ENCODE results near the gene TRIP6. TPM values are rescaled to one million over a fixed set of nuclear protein-coding genes. Genes with fewer than 3 reads are reported as not detected.
A peak's percentile ranks its signal among the peaks of the same experiment; 100 is the strongest.

The TRIP6 gene
- total RNA-seq, 1 experiment from 2014 or later: 102 TPM

DNA sequence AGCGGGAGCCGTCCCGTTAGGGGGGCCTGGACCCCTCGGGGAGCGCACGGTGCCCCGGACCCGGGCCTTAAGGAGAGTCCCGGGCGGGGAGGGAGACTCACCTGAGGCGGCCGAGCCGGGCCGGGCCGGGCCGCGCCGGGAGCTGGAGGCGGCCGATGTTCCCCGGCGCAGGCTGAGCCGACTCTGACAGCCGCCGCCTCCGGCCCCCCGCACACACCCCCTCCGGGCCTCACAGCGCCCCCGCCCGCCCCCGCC, 28.4 kb downstream of the TRIP6 start, which contains the start of gene ACHE:
Gene ACHE (minus strand): TSS at position 188 of the 255 bp plus-strand sequence. CDS start 1,656 bp downstream, outside the sequence.
- ChIA-PET CTCF (interaction anchor here (1.0 to 1.4 kb wide), 2 partner anchors 15 to 387 kb away, joined by 3 to 6 read pairs; no protein-coding TSS in a partner anchor), POLR2A (interaction anchor here (0.7 kb wide), 1 partner anchor 387 kb away, joined by 3 read pairs; no protein-coding TSS in a partner anchor), RAD21 (ENCODE audit: low non-redundant PET in 1 of 2, low total read pairs in 2 of 2, uncharacterized antibody in 2 of 2, unreplicated experiment in 2 of 2) (no interaction called here)
- H3K9ac ChIP-seq (ENCODE audit: low read length): peak within 1 kb of the TSS; percentile 36
- DNase-seq (ENCODE audit: low read depth, low spot score): no peak
- H3K79me2 ChIP-seq (ENCODE audit: insufficient read depth, low read length): no peaks in the 10 kb centered on the region
- peak within 1 kb of the TSS; percentile 74 for H2AFZ ChIP-seq (ENCODE audit: low read depth, low read length, poor library complexity, severe bottlenecking)
- no peaks in the 10 kb centered on the region for H4K20me1 ChIP-seq (ENCODE audit: insufficient read depth)
- H3K4me3 ChIP-seq (replicated peaks in 1 of 2; ENCODE audit: low read depth in 1 of 2, low read length in 2 of 2): peak within 1 kb of the TSS; percentile 44 to 60
- H3K27me3 ChIP-seq (ENCODE audit: insufficient read depth, low read length): no peaks in the 10 kb centered on the region; the same call in 1 of the 2 replicates
- H3K27ac ChIP-seq (ENCODE audit: low read depth, low read length): no peak within 1 kb of the TSS
- H3K36me3 ChIP-seq (ENCODE audit: control insufficient read depth in 1 of 2, insufficient read depth in 2 of 2, low read length in 2 of 2): no peaks in the 10 kb centered on the region
- BruUV-seq (replicated peaks): no TSS peak
- peak within 1 kb of the TSS; percentile 91 for H3K4me2 ChIP-seq (ENCODE audit: low read length)
- H3K9me3 ChIP-seq (ENCODE audit: control insufficient read depth in 1 of 2, insufficient read depth in 1 of 2, low read depth in 1 of 2, low read length in 2 of 2): no peaks in the 10 kb centered on the region
- peak; percentile 20 for ATAC-seq
- H3K9me2 ChIP-seq (ENCODE audit: insufficient read depth): no peaks in the 10 kb centered on the region
- TF ChIP-seq, protein P1, sequence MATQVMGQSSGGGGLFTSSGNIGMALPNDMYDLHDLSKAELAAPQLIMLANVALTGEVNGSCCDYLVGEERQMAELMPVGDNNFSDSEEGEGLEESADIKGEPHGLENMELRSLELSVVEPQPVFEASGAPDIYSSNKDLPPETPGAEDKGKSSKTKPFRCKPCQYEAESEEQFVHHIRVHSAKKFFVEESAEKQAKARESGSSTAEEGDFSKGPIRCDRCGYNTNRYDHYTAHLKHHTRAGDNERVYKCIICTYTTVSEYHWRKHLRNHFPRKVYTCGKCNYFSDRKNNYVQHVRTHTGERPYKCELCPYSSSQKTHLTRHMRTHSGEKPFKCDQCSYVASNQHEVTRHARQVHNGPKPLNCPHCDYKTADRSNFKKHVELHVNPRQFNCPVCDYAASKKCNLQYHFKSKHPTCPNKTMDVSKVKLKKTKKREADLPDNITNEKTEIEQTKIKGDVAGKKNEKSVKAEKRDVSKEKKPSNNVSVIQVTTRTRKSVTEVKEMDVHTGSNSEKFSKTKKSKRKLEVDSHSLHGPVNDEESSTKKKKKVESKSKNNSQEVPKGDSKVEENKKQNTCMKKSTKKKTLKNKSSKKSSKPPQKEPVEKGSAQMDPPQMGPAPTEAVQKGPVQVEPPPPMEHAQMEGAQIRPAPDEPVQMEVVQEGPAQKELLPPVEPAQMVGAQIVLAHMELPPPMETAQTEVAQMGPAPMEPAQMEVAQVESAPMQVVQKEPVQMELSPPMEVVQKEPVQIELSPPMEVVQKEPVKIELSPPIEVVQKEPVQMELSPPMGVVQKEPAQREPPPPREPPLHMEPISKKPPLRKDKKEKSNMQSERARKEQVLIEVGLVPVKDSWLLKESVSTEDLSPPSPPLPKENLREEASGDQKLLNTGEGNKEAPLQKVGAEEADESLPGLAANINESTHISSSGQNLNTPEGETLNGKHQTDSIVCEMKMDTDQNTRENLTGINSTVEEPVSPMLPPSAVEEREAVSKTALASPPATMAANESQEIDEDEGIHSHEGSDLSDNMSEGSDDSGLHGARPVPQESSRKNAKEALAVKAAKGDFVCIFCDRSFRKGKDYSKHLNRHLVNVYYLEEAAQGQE (IDR thresholded peaks at IDR 0.05; ENCODE audit: low read depth): no peak
- TF ChIP-seq POLR2AphosphoS5 (IDR thresholded peaks at IDR 0.05; ENCODE audit: low read depth, low read length) (no peak), CBX3 (IDR thresholded peaks at IDR 0.05; ENCODE audit: low read depth) (no peak), JUND (IDR thresholded peaks at IDR 0.05) (no peak), SRF (IDR thresholded peaks at IDR 0.05; ENCODE audit: low read depth) (no peak), POLR2A (IDR thresholded peaks at IDR 0.05; ENCODE audit: borderline replicate concordance, extremely low read depth, insufficient read depth, insufficient read length) (no peak), YY1 (IDR thresholded peaks at IDR 0.05; ENCODE audit: extremely low read depth, insufficient replicate concordance, low read depth, low read length) (no peak), SIN3A (IDR thresholded peaks at IDR 0.05; ENCODE audit: low read depth) (no peak), EZH2 (IDR thresholded peaks at IDR 0.05) (no peak), EGR1 (IDR thresholded peaks at IDR 0.05; ENCODE audit: low read depth) (no peak), ZFX (IDR thresholded peaks at IDR 0.05) (no peak), CEBPB (IDR thresholded peaks at IDR 0.05; ENCODE audit: low read depth) (no peak)
- TF ChIP-seq, protein P2, sequence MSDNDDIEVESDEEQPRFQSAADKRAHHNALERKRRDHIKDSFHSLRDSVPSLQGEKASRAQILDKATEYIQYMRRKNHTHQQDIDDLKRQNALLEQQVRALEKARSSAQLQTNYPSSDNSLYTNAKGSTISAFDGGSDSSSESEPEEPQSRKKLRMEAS (IDR thresholded peaks at IDR 0.05): no peak
- TF ChIP-seq, protein P3, sequence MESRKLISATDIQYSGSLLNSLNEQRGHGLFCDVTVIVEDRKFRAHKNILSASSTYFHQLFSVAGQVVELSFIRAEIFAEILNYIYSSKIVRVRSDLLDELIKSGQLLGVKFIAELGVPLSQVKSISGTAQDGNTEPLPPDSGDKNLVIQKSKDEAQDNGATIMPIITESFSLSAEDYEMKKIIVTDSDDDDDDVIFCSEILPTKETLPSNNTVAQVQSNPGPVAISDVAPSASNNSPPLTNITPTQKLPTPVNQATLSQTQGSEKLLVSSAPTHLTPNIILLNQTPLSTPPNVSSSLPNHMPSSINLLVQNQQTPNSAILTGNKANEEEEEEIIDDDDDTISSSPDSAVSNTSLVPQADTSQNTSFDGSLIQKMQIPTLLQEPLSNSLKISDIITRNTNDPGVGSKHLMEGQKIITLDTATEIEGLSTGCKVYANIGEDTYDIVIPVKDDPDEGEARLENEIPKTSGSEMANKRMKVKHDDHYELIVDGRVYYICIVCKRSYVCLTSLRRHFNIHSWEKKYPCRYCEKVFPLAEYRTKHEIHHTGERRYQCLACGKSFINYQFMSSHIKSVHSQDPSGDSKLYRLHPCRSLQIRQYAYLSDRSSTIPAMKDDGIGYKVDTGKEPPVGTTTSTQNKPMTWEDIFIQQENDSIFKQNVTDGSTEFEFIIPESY (IDR thresholded peaks at IDR 0.05; ENCODE audit: extremely low read depth, insufficient replicate concordance, low read length): no peak
- TF ChIP-seq, protein P4, sequence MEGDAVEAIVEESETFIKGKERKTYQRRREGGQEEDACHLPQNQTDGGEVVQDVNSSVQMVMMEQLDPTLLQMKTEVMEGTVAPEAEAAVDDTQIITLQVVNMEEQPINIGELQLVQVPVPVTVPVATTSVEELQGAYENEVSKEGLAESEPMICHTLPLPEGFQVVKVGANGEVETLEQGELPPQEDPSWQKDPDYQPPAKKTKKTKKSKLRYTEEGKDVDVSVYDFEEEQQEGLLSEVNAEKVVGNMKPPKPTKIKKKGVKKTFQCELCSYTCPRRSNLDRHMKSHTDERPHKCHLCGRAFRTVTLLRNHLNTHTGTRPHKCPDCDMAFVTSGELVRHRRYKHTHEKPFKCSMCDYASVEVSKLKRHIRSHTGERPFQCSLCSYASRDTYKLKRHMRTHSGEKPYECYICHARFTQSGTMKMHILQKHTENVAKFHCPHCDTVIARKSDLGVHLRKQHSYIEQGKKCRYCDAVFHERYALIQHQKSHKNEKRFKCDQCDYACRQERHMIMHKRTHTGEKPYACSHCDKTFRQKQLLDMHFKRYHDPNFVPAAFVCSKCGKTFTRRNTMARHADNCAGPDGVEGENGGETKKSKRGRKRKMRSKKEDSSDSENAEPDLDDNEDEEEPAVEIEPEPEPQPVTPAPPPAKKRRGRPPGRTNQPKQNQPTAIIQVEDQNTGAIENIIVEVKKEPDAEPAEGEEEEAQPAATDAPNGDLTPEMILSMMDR (IDR thresholded peaks at IDR 0.05 in 2 of 3, conservative IDR thresholded peaks at IDR 0.05 in 1 of 3; ENCODE audit: borderline replicate concordance in 1 of 3, insufficient read depth in 1 of 3, low read depth in 2 of 3, low read length in 2 of 3): no peak
- H3K4me1 ChIP-seq (ENCODE audit: control insufficient read depth in 1 of 2, insufficient read depth in 2 of 2, low read length in 2 of 2): peaks cover 11 to 41% of the 10 kb centered on the region in 2 experiments
- intact Hi-C loops (cut with micrococcal nuclease): loop anchor here (1.0 to 5.0 kb wide), 2 partner anchors 242 to 297 kb away; no protein-coding TSS in a partner anchor

Data from HCT116 (cell line).